Lower lobe of right lung (tissue), 2 donors: ENCODE measurements around the gene NT5C1B. TPM values are rescaled to one million over a fixed set of nuclear protein-coding genes. Genes with fewer than 3 reads are reported as not detected.
"Not testable (repeated sequence)": the region's sequence is repeated elsewhere in the genome, so short reads cannot be mapped to it uniquely, and the experiment has no call there.

ENCODE experiments used
- ATAC-seq, 2 donors: fragments of 200-7000 bp; cut with Tn5 transposase; one replicate each; pipeline ENCODE4 v1.9.1; 2020 to 2022; ENCODE audit warnings: mild to moderate bottlenecking in 2 of 2, moderate library complexity in 2 of 2
- DNase-seq: peaks from one replicate; pipeline ENCODE4 v3.0.0-alpha.2; 2020
- H3K27ac ChIP-seq: fragments of 200-600 bp; one replicate; pipeline ENCODE4 v1.8.0; 2022
- H3K27me3 ChIP-seq: fragments of 200-600 bp; one replicate; pipeline ENCODE4 v1.8.0; 2022; ENCODE audit warnings: low read depth
- H3K36me3 ChIP-seq: fragments of 200-600 bp; one replicate; pipeline ENCODE4 v1.8.0; 2022; ENCODE audit warnings: mild to moderate bottlenecking
- H3K4me1 ChIP-seq: fragments of 200-600 bp; one replicate; pipeline ENCODE4 v1.8.0; 2022
- H3K4me3 ChIP-seq: fragments of 200-600 bp; one replicate; pipeline ENCODE4 v1.8.0; 2022; ENCODE audit warnings: mild to moderate bottlenecking
- H3K9me3 ChIP-seq: fragments of 200-600 bp; one replicate; pipeline ENCODE4 v1.8.0; 2022
- CTCF ChIP-seq: fragments of 200-600 bp; IDR thresholded peaks from one replicate; pipeline ENCODE4 v1.8.0; 2022; ENCODE audit warnings: antibody characterized with exemption, mild to moderate bottlenecking
- intact Hi-C: fragments of 100-400 bp; cut with DNase I; formaldehyde crosslinking; loops from one replicate; pipeline ENCODE4 v1.11.0; 2022
- long read RNA-seq: library from polyadenylated mRNA; unstranded; transcript quantifications from one replicate; pipeline ENCODE4 v2.0.0, GENCODE V29; 2021
- total RNA-seq: library from RNA; stranded (reverse); fragmentation: NEBNext Ultra II Directional; extraction: Animal tissue kit (Norgen Biotek cat#: 25700); gene quantifications from one replicate; pipeline ENCODE4 v1.2.1, GENCODE V29; 2021
- donor health status: DM: no; HTN: yes; CAD: no; lungs with severe emphysema.

Gene NT5C1B
- total RNA-seq, result not detected
- long read RNA-seq, result 0 reads

- no peak for TF ChIP-seq CTCF
- Histone ChIP-seq H3K36me3 (no peaks in the 10 kb centered on the region), H3K9me3 (no peaks in the 10 kb centered on the region), H3K4me3 (no peak within 1 kb of the TSS), H3K4me1 (no peaks in the 10 kb centered on the region), H3K27me3 (no peaks in the 10 kb centered on the region), H3K27ac (no peak within 1 kb of the TSS)
- intact Hi-C loops, result no loop called here
- ATAC-seq (no peak), DNase-seq (no peak)
Measured at GRCh38 chr2:18589354-18589753, at the start of gene NT5C1B. TSS of gene NT5C1B (minus strand) at chr2:18589569. CDS start at chr2:18589468, 101 bp downstream.

GRCh38 chr2:18637196-18637595, 47.8 kb upstream of the NT5C1B start:
- Histone ChIP-seq H3K4me3 (no peak overlapping the region), H3K4me1 (no peaks in the 10 kb centered on the region), H3K27ac (no peak overlapping the region), H3K27me3 (no peaks in the 10 kb centered on the region), H3K36me3 (no peaks in the 10 kb centered on the region), H3K9me3 (peaks cover 5% of the 10 kb centered on the region)
- intact Hi-C loops, result no loop called here
- DNase-seq (no peak), ATAC-seq (no peak)
- TF ChIP-seq CTCF, result no peak

- H3K9me3 ChIP-seq, H3K36me3 ChIP-seq, intact Hi-C loops, ATAC-seq, H3K27ac ChIP-seq, H3K4me3 ChIP-seq, DNase-seq, H3K4me1 ChIP-seq, H3K27me3 ChIP-seq: not testable (repeated sequence)
Measured at GRCh38 chr2:18632699-18633098, 43.3 kb upstream of the NT5C1B start.

DNA sequence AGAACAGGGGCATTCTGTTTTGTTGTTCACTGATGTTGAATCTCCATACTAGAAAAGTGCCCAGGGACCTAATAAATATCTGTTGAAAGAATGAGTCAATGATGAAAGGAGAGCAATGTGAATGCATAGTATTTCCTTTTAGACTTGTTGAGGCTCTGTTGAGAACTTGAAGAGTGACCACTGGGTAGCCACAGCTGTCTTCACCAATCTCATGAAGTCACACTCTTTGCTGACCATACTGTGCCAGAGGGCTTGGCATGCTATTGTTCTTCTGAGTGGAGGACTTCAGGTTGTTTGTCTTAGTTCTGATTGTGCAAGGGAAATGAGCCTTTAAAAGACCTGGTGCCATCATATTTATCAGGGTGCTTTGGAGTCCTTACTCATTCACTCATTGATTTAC, 41.6 kb upstream of the NT5C1B start:
- TF ChIP-seq CTCF, result no peak
- H3K4me1 ChIP-seq, result no peaks in the 10 kb centered on the region
- no peaks in the 10 kb centered on the region for H3K36me3 ChIP-seq
- no peak for ATAC-seq
- no peak for DNase-seq
- no peaks in the 10 kb centered on the region for H3K9me3 ChIP-seq
- intact Hi-C loops, result no loop called here
- H3K4me3 ChIP-seq, result no peak overlapping the region
- H3K27me3 ChIP-seq, result no peaks in the 10 kb centered on the region
- H3K27ac ChIP-seq, result no peak overlapping the region

- DNase-seq (no peak), ATAC-seq (no peak)
- H3K4me3 ChIP-seq, result no peak overlapping the region
- no peaks in the 10 kb centered on the region for H3K36me3 ChIP-seq
- TF ChIP-seq CTCF, result no peak
- H3K9me3 ChIP-seq, result no peaks in the 10 kb centered on the region
- intact Hi-C loops, result no loop called here
- no peak overlapping the region for H3K27ac ChIP-seq
- H3K4me1 ChIP-seq, result no peaks in the 10 kb centered on the region
- no peaks in the 10 kb centered on the region for H3K27me3 ChIP-seq
Measured at GRCh38 chr2:18630541-18630940, 41.2 kb upstream of the NT5C1B start.

DNA sequence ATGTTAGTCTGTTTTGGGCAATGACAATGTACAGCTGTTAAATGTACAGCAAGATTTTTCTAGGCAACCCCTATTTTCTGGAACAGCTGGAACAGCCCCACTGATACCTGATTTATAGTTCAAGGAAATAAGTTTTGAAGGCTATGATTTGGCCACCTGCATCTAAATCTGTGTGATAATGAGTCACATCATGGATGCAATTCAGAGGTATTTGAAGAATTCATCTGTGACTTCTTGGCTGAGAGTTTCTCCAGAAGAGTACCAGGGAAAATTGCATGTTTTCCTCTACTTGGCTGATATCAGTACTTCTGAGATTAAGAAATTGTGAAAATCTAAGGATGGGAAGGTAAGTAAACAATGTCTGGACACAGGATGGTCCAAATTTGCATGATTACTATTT, 40.7 kb upstream of the NT5C1B start:
- no peaks in the 10 kb centered on the region for H3K36me3 ChIP-seq
- no peaks in the 10 kb centered on the region for H3K9me3 ChIP-seq
- no peak overlapping the region for H3K27ac ChIP-seq
- TF ChIP-seq CTCF, result no peak
- H3K4me1 ChIP-seq, result no peaks in the 10 kb centered on the region
- DNase-seq (no peak), ATAC-seq (no peak)
- intact Hi-C loops, result no loop called here
- H3K4me3 ChIP-seq, result no peak overlapping the region
- H3K27me3 ChIP-seq, result no peaks in the 10 kb centered on the region
